HG03103 (cell line): ENCODE measurements around the gene RNF220.

ENCODE experiments used
- ATAC-seq: cut with Tn5 transposase; IDR thresholded peaks from one replicate; pipeline ENCODE4 v1.9.1; 2021; ENCODE audit warnings: low read depth; ENCODE audit not compliant: unreplicated experiment

Gene RNF220

GRCh38 chr1:44631333-44631646 is 226.2 kb downstream of the RNF220 start:
- peak; percentile 26 for ATAC-seq

DNA sequence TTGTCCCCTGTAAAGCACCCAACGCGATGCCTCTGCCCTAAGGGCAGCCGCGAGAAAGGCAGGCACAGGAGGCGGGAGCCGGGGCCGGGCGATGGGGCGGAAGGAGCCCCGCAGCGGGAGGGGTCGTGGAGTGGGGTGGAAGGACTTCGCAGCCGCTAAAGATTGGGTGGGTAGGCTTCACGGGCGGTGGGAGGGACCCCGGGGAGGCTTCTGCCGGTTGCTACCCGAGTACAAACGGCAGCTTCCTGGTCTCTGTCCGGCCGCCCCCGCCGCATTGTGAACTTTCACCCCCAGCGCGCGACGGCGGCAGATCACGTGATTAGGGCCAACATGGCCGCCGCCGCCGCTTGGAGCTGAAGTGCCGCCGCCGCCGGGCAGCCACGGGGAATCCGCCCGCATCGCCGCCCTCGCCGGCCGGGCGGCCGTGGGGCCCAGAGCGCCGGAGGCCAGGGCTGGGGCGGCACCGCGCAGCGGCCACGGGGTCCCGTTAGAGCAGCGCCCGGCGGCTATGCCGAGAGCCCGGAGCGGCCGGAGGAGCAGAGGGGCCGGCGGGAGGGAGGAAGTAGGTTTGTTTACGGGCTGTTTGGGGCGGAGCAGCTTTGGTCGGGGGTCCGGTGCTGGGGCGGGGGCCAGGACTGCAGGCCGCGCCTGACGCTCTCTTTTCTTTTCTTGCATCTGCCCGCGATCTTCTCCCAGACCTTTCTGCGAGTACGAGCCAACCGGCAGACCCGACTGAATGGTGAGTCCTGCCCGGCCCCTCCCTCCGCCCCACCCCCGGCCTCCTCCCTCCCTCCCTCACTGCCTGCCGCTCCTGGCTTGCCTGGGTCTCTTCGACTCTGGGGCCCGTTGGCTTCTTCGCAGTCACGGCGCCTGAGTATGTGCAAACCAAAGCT is 226.8 kb downstream of the RNF220 start:
- ATAC-seq: peak; percentile 53

DNA sequence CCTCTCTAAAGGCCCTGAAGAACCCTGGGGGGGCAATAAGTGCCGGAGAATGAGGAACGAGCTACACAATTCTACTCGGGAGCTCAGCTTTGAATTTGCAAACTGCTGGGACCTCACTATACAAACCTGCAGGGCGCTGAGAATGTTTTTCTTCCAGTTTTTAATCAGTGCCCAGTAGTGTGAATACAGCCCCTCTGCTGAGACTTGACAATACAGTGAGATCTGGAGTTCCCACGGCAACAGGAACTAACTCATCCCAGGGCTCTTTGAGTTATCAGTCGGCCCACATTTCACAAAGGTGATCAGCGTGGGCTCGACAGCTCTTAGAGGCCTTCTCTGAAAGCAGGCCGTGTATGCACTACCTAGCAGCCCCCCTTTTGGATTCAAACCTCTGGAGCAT is 227.5 kb downstream of the RNF220 start:
- ATAC-seq: no peak

- ATAC-seq: no peak
Measured at GRCh38 chr1:44634606-44635189, 229.6 kb downstream of the RNF220 start.

DNA sequence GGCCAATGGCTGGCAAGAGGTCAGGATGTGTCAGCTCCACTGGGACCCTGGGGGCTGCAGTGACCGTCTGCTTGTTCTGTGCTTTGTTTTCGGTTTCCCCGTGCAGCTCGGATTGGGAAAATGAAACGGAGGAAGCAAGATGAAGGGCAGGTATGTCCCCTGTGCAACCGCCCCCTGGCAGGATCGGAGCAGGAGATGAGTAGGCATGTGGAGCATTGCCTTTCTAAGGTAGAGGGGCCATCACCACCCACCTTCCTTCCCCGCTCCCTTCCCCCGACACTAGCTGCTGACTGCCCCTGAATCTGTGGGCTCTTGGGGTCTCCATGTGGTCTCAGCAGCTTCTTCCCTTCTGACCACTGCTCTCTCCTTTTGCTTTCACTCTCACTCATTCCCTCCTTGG is 230.4 kb downstream of the RNF220 start:
- no peak for ATAC-seq

DNA sequence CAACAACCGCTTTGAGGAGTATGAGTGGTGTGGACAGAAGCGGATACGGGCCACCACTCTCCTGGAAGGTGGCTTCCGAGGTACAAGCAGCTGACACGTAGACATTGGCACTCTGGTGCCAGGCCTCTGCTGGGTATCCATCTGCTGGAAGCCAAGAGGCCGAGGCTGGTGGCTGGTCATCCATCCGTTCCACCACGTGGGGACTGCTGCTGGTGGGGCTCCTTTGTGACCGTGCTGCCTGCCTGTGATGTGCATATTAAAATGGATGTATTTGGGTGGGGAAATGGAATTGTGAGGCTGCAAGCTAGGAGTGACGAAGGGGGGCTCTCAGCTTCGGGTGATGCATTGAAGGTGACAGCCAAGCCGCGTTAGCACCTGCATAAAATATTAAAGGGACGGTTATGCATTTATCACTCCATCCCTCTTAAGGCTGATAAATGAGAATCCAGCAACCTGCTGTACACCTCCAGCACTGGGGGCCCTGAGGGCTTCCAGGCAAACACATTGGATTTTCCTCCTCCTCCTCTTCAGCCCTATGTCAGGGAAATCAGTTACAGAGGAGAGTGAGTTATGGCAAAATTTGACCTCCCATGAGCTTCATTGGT is 231.1 kb downstream of the RNF220 start:
- no peak for ATAC-seq

DNA sequence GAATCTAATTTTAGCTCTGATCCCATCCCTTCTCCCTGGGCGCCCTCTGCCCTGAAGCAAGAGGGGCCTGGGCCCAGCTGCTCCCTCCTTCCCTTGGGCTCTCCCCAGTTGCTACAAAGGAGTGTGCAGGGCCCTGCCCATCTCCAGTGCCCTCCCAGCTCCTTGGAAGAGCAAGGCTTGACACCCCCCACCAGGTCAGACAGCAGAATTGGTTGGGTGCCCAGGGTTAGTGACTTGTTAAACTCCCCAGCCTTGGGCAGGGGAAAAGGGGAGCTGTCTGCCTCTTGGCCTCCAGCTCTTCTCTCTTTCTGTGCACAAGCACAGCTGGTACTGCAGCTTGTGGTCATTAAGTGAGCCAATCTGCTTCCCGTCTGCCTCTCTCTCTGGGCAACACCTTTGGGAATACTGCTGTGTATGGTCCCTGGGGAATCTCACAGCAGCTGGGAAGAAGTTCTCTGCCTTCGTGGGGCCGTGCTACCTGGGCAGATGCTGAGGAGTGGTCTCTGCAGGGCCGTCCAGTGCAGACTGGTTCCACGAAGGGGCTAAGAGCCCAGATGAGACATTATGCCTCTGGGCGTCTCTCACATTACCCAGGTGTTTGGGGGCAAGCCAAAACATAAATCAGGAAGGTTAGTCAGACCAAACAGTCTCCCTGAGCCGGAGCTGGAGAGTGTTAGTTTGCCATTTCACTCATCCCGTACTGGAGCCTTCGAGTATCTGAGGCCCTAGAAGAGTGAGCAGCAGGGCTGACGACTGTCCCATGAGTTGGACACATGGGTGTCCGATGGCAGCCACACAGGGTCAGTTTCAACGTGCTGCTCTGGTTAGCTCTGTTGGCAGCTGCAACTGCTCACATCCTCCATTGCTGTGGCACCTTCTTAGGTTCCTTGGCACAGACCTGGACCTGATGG is 231.9 kb downstream of the RNF220 start:
- ATAC-seq: no peak

- ATAC-seq: no peak
Measured at GRCh38 chr1:44637702-44638411, 232.8 kb downstream of the RNF220 start.

DNA sequence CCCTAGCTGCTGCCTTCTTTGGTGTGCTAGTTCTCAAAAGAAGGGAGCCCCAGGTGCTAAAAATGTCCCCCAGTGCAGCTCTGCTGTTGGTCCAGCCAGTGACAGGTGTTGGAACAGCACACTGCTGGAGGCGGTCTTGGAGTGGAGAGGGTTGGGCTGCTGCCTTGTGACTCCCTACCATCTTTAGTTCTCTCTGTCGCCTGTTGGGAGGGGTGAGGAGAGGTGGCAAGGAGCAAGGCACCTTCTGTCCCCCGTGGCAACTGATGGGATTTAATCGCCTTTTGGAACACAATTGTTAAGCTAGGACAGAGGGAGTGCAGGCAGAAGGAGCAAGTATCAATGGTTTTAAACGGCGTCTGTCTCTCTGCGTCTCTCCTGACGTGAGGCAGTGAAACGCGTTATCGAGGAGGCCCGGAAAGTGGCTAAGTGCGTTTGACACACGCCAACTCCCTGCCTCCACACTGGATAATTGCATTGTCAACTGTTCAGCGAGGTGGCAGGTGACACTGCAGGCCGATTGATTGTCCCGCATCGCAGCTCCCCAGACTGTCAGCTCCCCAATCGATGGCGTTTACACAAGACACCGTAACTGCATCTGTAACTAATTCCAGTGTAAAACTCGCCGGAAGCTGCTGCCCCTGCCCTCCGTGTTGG is 235.3 kb downstream of the RNF220 start:
- ATAC-seq: no peak

- ATAC-seq: no peak
Measured at GRCh38 chr1:44641126-44642102, 236.4 kb downstream of the RNF220 start.

DNA sequence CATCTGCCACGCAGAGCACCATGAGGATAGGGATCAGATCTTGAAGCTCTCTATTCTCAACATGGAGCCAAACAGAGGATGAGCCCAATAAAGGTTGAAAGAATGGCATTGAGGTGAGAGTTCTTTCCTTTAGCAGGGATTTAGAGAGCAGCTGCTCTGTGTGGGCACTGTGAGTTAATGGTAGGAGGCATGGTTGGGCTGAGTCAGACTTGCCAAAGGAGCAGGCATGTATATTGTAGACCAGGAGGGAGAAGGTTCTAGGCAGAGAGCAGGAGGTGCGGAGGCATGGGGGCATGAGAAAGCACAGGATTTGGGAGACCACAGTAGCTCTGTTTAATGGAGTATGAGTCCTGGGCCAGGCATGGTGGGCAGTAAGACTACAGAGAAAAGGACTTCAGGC is 237.2 kb downstream of the RNF220 start:
- no peak for ATAC-seq

DNA sequence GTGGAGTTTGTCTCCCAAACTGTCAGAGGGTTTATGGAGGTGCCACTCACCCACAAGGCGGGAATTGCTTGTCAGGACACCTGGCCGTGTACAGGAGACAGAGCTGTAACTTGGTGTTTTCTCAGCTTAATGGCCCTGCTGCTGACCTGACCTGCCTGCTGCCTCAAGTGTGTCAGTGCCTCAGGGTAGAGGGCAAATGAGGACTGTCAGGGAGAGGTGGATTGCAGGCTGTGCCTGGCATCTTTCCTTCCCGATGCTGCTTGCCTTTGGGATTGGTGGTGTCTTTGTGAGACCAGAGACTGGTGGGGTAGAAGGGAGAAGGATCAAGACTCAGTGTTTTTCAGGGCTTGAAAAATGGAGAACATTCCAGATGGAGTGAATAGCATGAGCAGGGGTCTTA is 237.9 kb downstream of the RNF220 start:
- no peak for ATAC-seq

- ATAC-seq: no peak
Measured at GRCh38 chr1:44643721-44644334, 238.8 kb downstream of the RNF220 start.

DNA sequence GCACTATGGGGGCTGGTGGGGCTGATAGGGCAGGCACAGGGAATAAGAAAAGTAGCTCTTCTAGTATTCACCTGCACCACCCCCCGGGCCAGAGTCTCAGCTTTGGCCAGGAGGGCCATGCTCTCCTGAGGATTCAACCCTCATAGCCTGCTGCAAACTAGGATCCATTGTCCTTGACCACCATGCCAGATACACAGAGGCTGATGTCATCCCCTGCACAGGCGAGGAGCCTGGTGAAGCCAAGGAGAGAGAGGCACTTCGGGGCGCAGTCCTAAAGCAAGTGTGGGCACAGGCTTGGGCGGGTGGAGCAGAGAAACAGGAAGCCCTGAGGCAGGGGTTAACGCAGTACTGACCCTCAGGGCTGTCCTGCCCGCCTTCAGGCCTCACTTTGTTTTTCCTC is 239.8 kb downstream of the RNF220 start:
- no peak for ATAC-seq

GRCh38 chr1:44645476-44646244 is 240.6 kb downstream of the RNF220 start:
- no peak for ATAC-seq

DNA sequence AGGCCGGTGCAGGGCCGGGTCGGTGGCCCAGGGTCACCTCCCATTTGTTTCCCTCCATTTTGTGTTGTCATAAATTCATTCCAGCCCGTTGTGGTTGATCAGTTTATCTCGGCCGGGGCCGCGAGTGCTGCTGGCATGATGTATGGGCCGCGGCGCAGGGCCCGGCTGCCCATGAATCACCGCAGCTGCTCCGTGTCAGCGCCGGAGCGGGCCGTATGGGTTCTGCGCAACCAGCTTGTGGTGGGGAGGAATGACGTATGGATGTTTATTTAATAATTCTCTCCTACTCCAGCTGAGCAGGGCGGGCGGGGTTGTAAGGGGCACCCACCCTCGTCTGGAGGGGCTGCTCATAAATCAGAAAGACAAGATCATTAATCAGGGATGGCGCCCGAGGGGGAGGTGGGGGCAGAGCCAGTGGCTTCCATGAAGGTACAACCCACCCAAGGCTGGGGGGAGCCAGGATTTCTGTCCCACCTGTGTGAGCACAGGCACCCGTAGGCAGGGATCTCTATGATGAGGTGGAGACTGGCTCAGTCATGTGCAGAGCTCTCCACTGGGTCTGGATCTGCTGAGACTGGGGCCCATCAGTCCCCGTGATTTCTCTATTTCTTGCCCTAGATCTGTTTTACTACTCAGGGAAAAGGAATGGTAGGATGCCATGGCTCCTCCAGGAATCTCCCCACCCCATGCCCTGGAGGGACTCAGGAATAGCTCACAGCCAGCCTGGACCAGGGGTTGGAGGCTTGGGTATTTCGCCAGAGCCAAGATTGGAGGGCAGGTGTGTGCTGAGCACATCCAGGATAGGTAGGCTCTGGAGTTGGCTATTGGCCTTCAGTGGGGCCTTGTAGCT is 241.4 kb downstream of the RNF220 start:
- ATAC-seq: no peak

DNA sequence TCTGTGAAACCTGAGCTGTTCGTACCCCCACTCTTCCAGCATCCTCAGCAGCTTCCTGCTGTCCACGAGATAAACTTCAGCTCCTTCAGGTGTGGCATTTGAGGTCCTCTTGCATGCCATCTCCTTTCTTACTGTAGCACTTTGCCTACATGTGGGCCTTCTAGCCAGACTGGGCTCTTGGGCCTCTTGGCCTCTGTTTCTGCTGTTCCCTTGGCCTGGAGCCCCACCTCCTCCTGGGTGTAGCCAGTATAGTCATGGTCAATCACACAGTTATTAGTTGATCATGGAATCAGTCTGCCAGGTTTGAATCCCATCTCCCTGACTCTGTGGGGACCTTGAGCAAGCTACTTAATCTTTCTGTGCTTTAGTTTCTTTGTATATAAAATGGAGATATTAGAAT is 242.8 kb downstream of the RNF220 start:
- no peak for ATAC-seq
